Ramos (cell line): ENCODE data around the gene OR13C2.

Experiments
- in situ Hi-C: fragments of 300-500 bp; cut with MboI; formaldehyde crosslinking; loops from one replicate; pipeline ENCODE4 v1.14.3; 2022; ENCODE audit warnings: low sequenced_read_pairs; ENCODE audit not compliant: unreplicated experiment

The OR13C2 gene

GRCh38 chr9:104556830-104557634 is 48.4 kb downstream of the OR13C2 start:
- in situ Hi-C loops = no loop called here

GRCh38 chr9:104555521-104555920 is 49.9 kb downstream of the OR13C2 start:
- in situ Hi-C loops = no loop called here
